Rectal smooth muscle tissue (tissue), 1 donor: ENCODE data around the gene SUPV3L1.
"Not testable (repeated sequence)": the region's sequence is repeated elsewhere in the genome, so short reads cannot be mapped to it uniquely, and the experiment has no call there.

ENCODE experiments used
- H3K27ac ChIP-seq: one replicate; pipeline ENCODE4 v1.7.0; 2013; ENCODE audit warnings: low read depth, low read length, inconsistent platforms
- H3K27me3 ChIP-seq: one replicate; pipeline ENCODE4 v1.7.0; 2013; ENCODE audit warnings: low read length; ENCODE audit not compliant: control insufficient read depth, insufficient read depth
- H3K36me3 ChIP-seq: one replicate; pipeline ENCODE4 v1.7.0; 2013; ENCODE audit warnings: low read length; ENCODE audit not compliant: control insufficient read depth, insufficient read depth
- H3K4me1 ChIP-seq: one replicate; pipeline ENCODE4 v1.7.0; 2013; ENCODE audit warnings: low read length; ENCODE audit not compliant: control insufficient read depth, insufficient read depth
- H3K4me3 ChIP-seq: one replicate; pipeline ENCODE4 v1.7.0; 2013; ENCODE audit warnings: low read length
- H3K9ac ChIP-seq: one replicate; pipeline ENCODE4 v1.7.0; 2013; ENCODE audit warnings: low read length

SUPV3L1 gene

DNA sequence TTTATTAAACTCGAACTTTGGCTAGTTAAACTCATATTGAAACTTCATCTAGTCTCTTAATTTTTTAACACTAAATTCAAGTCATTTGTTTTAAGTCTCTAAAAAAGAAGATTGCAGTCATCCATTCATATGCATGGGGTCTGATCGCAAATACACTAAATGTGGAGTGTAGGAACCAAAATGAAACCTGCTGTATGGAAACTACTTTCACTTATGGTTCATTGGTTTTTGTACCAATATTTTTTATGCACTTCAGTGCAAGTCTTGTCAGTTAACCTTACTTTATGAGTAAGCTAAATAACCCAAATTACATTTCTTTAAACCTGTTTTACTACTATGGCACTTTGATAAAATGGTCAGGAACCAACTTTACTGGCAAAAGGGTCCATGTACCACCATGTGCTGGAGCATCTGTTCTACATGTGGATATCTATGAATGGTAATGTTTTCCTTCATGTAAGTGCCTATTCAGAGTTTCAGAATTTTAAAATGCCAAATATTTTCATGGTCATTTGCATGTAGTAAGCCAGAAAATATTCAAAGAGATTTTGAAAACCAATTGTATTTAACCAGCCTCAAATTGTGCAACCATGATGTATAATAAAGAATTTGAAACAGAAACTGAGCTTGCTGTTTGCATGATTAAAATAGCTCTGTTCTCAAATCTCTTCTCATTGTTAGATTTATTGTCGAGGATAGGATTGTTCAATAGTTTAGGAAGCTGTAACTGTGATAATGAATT is 7.6 kb upstream of the SUPV3L1 start:
- no peaks in the 10 kb centered on the region for H3K4me1 ChIP-seq
- no peak overlapping the region for H3K4me3 ChIP-seq
- no peak overlapping the region for H3K9ac ChIP-seq
- no peak overlapping the region for H3K27ac ChIP-seq
- H3K27me3 ChIP-seq, result no peaks in the 10 kb centered on the region
- peaks cover 3% of the 10 kb centered on the region for H3K36me3 ChIP-seq

- not testable (repeated sequence) for H3K27ac ChIP-seq, H3K9ac ChIP-seq, H3K4me1 ChIP-seq, H3K4me3 ChIP-seq, H3K36me3 ChIP-seq, H3K27me3 ChIP-seq
Observed at GRCh38 chr10:69175326-69175725, 4.7 kb upstream of the SUPV3L1 start.

GRCh38 chr10:69176823-69177222 is 3.2 kb upstream of the SUPV3L1 start:
- no peak overlapping the region for H3K27ac ChIP-seq
- H3K4me3 ChIP-seq, result no peak overlapping the region
- no peaks in the 10 kb centered on the region for H3K27me3 ChIP-seq
- H3K4me1 ChIP-seq, result peaks cover 10% of the 10 kb centered on the region
- no peak overlapping the region for H3K9ac ChIP-seq
- H3K36me3 ChIP-seq, result peaks cover 3% of the 10 kb centered on the region

DNA sequence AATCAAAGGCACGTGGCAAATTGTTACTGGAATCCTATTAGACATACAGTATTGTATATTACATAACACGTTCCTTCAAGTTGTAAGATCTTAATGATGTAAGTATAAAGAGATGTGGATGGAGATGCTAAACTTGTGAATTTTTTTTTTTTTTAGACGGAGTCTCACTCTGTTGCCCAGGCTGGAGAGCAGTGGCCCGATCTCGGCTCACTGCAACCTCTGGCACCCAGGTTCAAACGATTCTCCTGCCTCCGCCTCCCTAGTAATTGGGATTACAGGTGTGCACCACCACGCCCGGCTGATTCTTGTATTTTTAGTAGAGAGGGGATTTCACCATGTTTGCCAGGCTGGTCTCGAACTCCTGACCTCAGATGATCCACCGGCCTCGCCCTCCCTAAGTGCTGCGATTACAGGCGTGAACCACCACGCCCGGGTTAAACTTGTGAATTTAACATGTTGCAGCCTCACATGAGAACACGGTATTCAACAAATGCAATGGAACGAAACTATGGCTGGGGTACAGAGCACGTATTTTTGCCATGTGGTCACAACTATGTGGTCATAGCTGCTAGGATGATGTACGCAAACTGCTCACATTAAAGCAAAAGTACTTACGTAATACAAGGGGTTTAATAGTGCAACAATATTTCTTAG is 818 bp upstream of the SUPV3L1 start:
- Histone ChIP-seq H3K4me3 (peak overlapping the region; percentile 93), H3K9ac (peak overlapping the region; percentile 25)

DNA sequence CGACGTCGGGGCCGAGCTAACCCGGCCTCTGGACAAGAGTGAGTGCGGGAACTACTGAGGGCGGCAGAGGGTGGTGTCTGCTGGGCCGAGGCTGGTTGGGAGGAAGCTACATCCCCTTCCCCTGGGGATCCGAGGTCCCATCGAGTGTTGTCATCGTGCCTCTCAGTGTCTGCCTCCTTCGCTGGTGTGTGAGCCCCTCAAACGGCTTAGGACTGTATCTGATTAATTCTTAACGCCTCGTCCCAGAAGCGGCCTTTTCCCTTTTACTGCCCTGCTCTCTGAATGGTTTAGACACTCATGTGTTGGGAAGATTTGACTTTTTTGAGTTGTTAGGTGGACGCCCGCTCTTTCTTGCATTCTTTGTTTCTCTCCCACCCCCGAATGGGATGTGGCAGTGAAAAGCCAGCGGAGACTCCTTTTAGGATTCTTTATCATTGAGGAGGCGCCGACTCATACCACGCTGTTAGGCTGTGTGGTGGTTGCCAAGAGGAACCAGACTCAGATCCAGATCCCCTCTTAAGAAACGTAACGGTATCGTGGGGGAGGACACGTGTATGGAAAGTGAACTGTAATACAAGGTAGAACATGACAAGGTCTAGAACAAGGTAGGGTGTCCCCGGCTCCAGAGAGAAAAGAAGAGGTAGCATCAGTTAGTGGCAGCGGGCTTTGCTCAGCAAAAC is 631 bp downstream of the SUPV3L1 start:
- no peaks in the 10 kb centered on the region for H3K27me3 ChIP-seq
- peaks cover 4% of the 10 kb centered on the region for H3K36me3 ChIP-seq
- peaks cover 10% of the 10 kb centered on the region for H3K4me1 ChIP-seq
- peak overlapping the region; percentile 91 for H3K27ac ChIP-seq
- peak overlapping the region; percentile 97 for H3K9ac ChIP-seq
- H3K4me3 ChIP-seq, result peak overlapping the region; percentile 93

More for the DNA sequence above, 818 bp upstream of the SUPV3L1 start:
- no peaks in the 10 kb centered on the region for H3K27me3 ChIP-seq
- H3K27ac ChIP-seq, result peak overlapping the region; percentile 91
- peaks cover 10% of the 10 kb centered on the region for H3K4me1 ChIP-seq
- peaks cover 4% of the 10 kb centered on the region for H3K36me3 ChIP-seq

- Histone ChIP-seq H3K27ac (no peak overlapping the region), H3K36me3 (peaks cover 6% of the 10 kb centered on the region), H3K4me3 (peak overlapping the region; percentile 93), H3K9ac (no peak overlapping the region), H3K27me3 (no peaks in the 10 kb centered on the region), H3K4me1 (peaks cover 10% of the 10 kb centered on the region)
Observed at GRCh38 chr10:69181433-69181832, 1.4 kb downstream of the SUPV3L1 start.

- H3K4me3 ChIP-seq, result no peak overlapping the region
- no peak overlapping the region for H3K9ac ChIP-seq
- no peak overlapping the region for H3K27ac ChIP-seq
- peaks cover 6% of the 10 kb centered on the region for H3K36me3 ChIP-seq
- no peaks in the 10 kb centered on the region for H3K27me3 ChIP-seq
- peaks cover 10% of the 10 kb centered on the region for H3K4me1 ChIP-seq
Observed at GRCh38 chr10:69182005-69182404, 2.0 kb downstream of the SUPV3L1 start.

- Histone ChIP-seq H3K36me3 (peaks cover 13% of the 10 kb centered on the region), H3K4me3 (no peak overlapping the region), H3K9ac (no peak overlapping the region), H3K27ac (no peak overlapping the region), H3K4me1 (peaks cover 2% of the 10 kb centered on the region), H3K27me3 (no peaks in the 10 kb centered on the region)
Observed at GRCh38 chr10:69186524-69186923, 6.5 kb downstream of the SUPV3L1 start.

DNA sequence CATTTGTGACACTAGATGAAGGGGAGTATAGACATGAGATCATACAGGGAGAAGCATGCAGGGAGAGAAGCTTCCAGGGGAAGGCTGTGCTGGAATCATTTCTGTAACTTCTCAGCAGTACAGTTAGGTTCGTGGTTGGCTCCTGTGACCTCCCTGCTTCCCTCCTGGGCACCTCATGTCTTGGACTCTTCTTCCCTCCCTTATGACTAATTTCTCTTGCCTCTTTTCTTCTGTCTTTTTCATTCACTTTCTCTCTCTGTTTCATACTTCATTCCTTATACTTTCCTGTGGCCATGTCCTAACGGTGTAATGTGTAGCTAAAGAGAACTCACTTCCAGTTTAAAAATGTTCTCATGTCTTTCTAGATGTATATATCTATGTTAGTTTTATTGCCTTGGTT is 21.0 kb downstream of the SUPV3L1 start:
- peaks cover 12% of the 10 kb centered on the region for H3K36me3 ChIP-seq
- H3K27ac ChIP-seq, result no peak overlapping the region
- no peaks in the 10 kb centered on the region for H3K4me1 ChIP-seq
- H3K4me3 ChIP-seq, result no peak overlapping the region
- no peak overlapping the region for H3K9ac ChIP-seq
- no peaks in the 10 kb centered on the region for H3K27me3 ChIP-seq

DNA sequence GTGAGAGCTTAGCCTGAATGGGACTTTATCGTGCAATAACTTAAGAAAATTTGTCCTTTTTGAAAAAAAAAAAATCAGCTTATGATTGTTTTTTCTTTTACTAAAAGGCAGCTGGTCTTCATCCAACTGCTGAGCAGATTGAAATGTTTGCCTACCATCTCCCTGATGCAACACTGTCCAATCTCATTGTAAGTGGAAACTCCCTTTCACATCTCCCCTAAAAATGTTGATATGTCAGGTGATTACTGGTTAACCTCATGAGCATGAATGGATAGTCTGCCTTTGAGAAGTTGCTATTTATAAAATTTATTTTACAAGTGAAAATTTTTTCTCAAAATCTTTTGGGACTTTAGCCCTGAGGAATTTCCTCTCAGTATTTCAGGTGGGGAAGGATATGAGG is 22.3 kb downstream of the SUPV3L1 start:
- H3K27ac ChIP-seq, result no peak overlapping the region
- no peaks in the 10 kb centered on the region for H3K27me3 ChIP-seq
- no peak overlapping the region for H3K4me3 ChIP-seq
- peaks cover 10% of the 10 kb centered on the region for H3K36me3 ChIP-seq
- H3K4me1 ChIP-seq, result no peaks in the 10 kb centered on the region
- H3K9ac ChIP-seq, result no peak overlapping the region

- no peak overlapping the region for H3K4me3 ChIP-seq
- H3K27ac ChIP-seq, result no peak overlapping the region
- H3K36me3 ChIP-seq, result peaks cover 17% of the 10 kb centered on the region
- H3K4me1 ChIP-seq, result no peaks in the 10 kb centered on the region
- no peak overlapping the region for H3K9ac ChIP-seq
- no peaks in the 10 kb centered on the region for H3K27me3 ChIP-seq
Observed at GRCh38 chr10:69208761-69209160, 28.7 kb downstream of the SUPV3L1 start.

DNA sequence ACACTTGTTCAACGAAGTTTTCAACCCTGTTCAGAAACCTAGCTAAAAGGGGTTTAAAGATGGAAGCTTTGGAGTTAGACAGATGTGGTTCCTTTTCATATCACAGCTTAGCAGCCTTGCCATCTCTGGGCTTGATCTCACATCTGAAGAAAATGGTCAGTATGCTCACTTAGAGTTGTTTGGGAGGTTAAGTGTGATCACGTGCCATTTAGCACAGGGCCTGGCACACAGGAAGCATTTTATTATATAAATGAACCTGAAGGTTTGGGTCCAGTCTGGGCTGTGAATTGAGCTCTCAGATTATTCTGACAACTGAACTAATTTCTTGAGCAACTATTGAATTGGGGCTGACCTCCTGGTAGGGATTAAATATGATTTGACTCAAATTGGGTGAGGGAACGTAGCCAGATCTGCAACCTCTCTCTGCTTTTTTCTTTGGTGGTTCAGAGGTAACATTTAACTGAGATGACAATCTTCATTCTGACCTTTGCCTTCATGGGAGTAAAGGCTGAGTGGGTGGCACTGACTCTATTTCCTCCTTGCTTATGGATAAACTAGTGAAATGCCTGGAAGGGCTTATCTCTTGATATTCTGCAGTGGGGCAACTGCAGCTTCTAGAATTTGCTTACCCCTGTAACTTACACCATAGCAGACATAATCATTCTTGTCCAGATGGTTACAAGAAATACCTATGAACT is 29.9 kb downstream of the SUPV3L1 start:
- Histone ChIP-seq H3K4me1 (no peaks in the 10 kb centered on the region), H3K9ac (no peak overlapping the region), H3K27ac (no peak overlapping the region), H3K36me3 (peaks cover 17% of the 10 kb centered on the region), H3K4me3 (no peak overlapping the region), H3K27me3 (no peaks in the 10 kb centered on the region)
